Measurements from ENCODE around the gene ERC2. TPM values are rescaled to one million over a fixed set of nuclear protein-coding genes. Genes with fewer than 3 reads are reported as not detected.

Gene ERC2
- polyA plus RNA-seq, 3 donors from 2014 or later = not detected

DNA sequence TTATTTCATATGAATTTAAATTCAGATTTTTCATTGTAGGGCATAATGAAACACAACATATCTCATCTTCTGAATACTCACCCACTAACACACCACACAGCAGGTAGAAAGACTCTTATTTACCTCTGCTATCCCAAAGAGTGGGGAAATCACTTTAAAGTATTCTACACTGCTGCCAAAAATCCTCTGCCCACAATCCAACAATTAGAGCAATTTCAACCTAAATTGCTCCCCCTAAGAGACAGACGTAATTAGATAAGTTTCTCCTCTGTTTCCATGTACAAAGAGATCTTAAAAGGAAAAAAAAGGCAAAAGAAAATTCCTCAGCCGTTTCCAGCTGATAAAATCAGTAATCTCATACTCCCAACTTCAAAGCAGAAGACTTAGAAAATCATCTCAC lies 331.8 kb downstream of the ERC2 start:
- H3K36me3 Mint-ChIP-seq = no peaks in the 10 kb centered on the region
- peaks cover 0 to 2% (median 0%) of the 10 kb centered on the region in 3 donors for H3K27me3 Mint-ChIP-seq (ENCODE audit: low read depth in 3 of 3)
- H3K4me3 Mint-ChIP-seq = no peak overlapping the region
- H3K9me3 Mint-ChIP-seq = peaks cover 0 to 2% (median 0%) of the 10 kb centered on the region in 6 donors
- no peak for DNase-seq
- no peaks in the 10 kb centered on the region for H3K4me1 Mint-ChIP-seq
- no peak overlapping the region for H3K27ac Mint-ChIP-seq

DNA sequence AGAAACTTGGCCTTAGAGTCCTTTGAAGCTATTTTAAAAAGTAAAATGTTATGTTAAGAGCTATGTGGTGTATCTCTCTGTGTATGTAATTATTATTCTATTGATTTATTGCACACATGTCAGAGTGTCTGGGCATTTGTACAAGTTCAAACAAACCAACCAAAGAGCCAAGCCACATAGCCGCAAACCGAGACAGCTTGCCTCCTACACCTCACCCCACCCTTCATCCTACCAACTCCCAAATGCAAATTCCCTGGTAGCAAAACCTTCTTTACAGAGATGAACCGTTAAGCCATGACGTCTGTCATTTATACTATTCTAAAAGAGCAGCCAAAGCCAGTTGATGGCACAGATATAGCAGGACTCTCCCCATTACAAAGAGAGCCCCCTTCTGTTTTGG lies 332.3 kb downstream of the ERC2 start:
- Mint-ChIP-seq H3K9me3 (peaks cover 0 to 2% (median 0%) of the 10 kb centered on the region in 6 donors), H3K4me1 (no peaks in the 10 kb centered on the region), H3K27me3 (ENCODE audit: low read depth in 3 of 3) (peaks cover 0 to 2% (median 0%) of the 10 kb centered on the region in 3 donors), H3K27ac (no peak overlapping the region), H3K4me3 (no peak overlapping the region), H3K36me3 (no peaks in the 10 kb centered on the region)
- no peak for DNase-seq

DNA sequence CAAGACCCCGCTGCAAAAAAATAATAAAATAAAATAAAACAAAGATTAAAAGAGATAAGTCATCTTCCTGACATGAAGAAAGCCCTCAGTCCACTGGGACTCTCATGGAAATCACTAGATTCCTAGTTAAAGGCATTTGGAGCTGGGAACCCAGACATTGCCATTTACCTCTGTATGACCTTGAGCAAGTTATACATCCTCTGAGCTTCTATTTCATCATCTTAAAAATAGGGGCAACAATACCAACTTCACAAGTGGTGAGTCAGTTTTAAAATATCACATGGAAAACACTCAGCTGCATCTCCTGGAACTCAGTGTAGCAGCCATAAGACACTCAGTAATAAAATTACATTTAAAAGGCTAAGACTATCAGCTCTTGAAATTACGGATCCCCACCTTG lies 334.8 kb downstream of the ERC2 start:
- Mint-ChIP-seq H3K9me3 (peaks cover 0 to 4% (median 0%) of the 10 kb centered on the region in 6 donors), H3K4me1 (no peaks in the 10 kb centered on the region), H3K4me3 (no peak overlapping the region), H3K27me3 (ENCODE audit: low read depth in 3 of 3) (peaks cover 0 to 2% (median 0%) of the 10 kb centered on the region in 3 donors), H3K36me3 (no peaks in the 10 kb centered on the region), H3K27ac (no peak overlapping the region)
- DNase-seq = no peak

DNA sequence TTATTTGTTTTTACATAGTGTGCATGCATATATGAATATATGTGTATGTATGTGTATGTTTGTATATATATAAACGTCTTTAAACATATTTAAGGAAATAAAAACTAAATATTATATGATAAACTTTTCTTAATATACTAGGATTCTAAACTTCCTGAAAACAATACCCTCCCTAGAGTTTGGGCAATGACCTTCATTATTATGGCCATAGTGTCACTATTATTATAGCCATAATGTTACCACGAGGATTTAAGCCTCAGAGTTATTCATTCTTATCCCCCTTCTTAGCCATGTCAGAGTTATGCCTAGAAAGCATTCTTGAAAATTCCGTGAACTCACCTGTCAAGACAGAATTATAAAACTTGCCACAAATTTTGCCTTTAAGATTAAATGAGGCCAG lies 335.5 kb downstream of the ERC2 start:
- H3K4me3 Mint-ChIP-seq = no peak overlapping the region
- no peak overlapping the region for H3K27ac Mint-ChIP-seq
- H3K4me1 Mint-ChIP-seq = no peaks in the 10 kb centered on the region
- H3K9me3 Mint-ChIP-seq = peaks cover 0 to 4% (median 0%) of the 10 kb centered on the region in 6 donors
- no peak for DNase-seq
- no peaks in the 10 kb centered on the region for H3K36me3 Mint-ChIP-seq
- H3K27me3 Mint-ChIP-seq (ENCODE audit: low read depth in 3 of 3) = peaks cover 0 to 2% (median 0%) of the 10 kb centered on the region in 3 donors

DNA sequence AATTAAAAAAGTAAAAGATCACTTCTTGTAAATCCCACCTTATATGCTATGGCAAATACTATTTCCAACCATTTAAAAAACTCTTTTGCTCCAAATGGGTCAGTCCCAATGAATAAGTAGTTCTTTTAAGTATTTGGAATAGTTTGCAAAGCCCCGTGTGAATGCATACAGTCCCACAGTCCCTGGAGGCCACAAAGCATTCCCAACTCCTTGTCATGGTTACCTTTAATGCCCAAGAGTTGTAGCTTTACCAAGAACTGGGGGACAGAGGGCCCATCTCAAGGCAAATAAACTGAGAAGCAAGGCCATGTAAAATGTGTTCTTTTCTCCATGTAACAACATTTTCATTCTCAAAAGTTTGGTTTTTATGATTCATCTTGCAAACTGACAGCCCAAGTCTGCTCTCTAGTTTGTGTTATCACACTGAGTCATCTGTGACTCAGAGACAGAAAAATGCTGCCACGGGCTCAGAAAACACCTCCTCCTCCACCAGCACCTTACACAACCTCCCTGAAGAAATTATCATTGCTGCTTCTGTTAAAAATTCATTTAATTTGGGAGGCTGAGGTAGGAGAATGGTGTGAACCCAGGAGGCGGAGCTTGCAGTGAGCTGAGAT lies 336.2 kb downstream of the ERC2 start:
- no peaks in the 10 kb centered on the region for H3K4me1 Mint-ChIP-seq
- H3K36me3 Mint-ChIP-seq = no peaks in the 10 kb centered on the region
- H3K27me3 Mint-ChIP-seq (ENCODE audit: low read depth in 3 of 3) = peaks cover 0 to 2% (median 0%) of the 10 kb centered on the region in 3 donors
- no peak overlapping the region for H3K4me3 Mint-ChIP-seq
- H3K27ac Mint-ChIP-seq = no peak overlapping the region
- no peak for DNase-seq
- H3K9me3 Mint-ChIP-seq = peaks cover 0 to 4% (median 0%) of the 10 kb centered on the region in 6 donors

DNA sequence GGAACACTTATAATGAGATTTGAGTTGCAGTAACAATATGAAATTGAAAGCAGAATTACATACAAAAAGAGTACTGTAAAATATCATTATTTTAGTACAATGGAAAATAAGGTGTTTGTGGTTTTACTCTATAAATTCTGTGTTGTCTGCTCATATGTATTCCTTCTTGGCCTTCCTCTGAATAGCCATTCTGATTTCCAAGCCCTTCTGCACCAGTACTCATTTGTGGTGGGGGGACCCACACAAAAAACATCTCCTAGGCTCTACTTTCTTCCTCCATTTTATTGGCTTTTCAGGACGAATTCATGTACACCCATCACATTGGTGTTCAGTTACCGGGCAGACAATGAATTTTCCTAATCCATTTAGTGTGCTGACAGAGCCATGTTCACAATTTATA lies 338.2 kb downstream of the ERC2 start:
- Mint-ChIP-seq H3K4me1 (no peaks in the 10 kb centered on the region), H3K9me3 (peaks cover 0 to 4% (median 0%) of the 10 kb centered on the region in 6 donors), H3K4me3 (no peak overlapping the region), H3K27me3 (ENCODE audit: low read depth in 3 of 3) (peaks cover 0 to 3% (median 0%) of the 10 kb centered on the region in 3 donors), H3K27ac (no peak overlapping the region), H3K36me3 (no peaks in the 10 kb centered on the region)
- no peak for DNase-seq

DNA sequence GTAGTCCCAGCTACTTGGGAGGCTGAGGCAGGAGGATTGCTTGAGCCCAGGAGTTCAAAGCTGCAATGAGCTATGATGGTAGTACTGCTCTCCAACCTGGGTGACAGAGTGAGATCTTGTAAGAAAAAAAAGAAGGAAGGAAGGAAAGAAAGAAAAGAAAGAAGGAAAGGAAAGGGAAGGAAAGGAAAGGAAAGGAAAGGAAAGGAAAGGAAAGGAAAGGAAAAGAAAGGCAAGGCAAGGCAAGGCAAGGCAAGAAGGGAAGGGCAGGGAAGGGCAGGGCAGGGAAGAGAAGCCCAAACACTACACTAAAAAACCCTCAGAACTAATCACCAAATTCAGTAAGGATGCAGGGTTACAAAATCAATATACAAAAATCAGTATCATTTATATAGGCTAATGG lies 341.6 kb downstream of the ERC2 start:
- no peak overlapping the region for H3K4me3 Mint-ChIP-seq
- peaks cover 0 to 5% (median under 1%) of the 10 kb centered on the region in 6 donors for H3K9me3 Mint-ChIP-seq
- DNase-seq = no peak
- H3K36me3 Mint-ChIP-seq = no peaks in the 10 kb centered on the region
- no peak overlapping the region for H3K27ac Mint-ChIP-seq
- peaks cover 0 to 3% (median 0%) of the 10 kb centered on the region in 3 donors for H3K27me3 Mint-ChIP-seq (ENCODE audit: low read depth in 3 of 3)
- H3K4me1 Mint-ChIP-seq = no peaks in the 10 kb centered on the region

DNA sequence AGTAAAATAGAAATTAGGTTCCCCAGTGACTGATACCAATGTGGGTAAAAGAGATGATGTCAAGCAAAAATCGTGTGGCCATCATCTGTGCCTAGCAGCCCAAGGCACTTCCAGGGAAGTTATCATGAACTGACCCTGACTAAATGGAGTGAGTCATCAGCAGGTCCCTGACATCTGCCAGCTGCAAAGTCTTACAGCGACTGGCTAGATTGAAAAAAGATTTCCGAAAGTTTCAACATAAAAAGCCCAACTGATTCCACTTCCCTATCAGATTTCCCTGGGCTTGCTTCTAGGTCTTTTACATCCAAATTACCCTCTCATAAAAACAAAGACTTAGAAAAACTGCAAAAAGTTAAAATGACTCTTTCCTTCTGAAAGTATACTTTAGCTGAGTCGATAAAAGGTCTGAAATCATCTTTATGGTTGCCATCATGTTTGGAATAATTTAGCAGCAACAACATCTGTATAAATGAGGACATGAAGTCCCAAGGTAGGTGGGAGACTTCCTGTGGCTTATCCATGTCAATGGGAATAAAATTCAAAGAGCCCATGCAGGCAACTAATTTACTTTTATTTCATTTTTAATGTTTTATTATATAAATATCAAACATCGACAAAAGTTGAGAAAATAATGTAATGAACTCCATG lies 342.8 kb downstream of the ERC2 start:
- H3K36me3 Mint-ChIP-seq = no peaks in the 10 kb centered on the region
- peaks cover 0 to 3% (median 0%) of the 10 kb centered on the region in 3 donors for H3K27me3 Mint-ChIP-seq (ENCODE audit: low read depth in 3 of 3)
- peaks cover 0 to 5% (median under 1%) of the 10 kb centered on the region in 6 donors for H3K9me3 Mint-ChIP-seq
- no peak overlapping the region for H3K4me3 Mint-ChIP-seq
- H3K4me1 Mint-ChIP-seq = no peaks in the 10 kb centered on the region
- H3K27ac Mint-ChIP-seq = no peak overlapping the region
- no peak for DNase-seq

DNA sequence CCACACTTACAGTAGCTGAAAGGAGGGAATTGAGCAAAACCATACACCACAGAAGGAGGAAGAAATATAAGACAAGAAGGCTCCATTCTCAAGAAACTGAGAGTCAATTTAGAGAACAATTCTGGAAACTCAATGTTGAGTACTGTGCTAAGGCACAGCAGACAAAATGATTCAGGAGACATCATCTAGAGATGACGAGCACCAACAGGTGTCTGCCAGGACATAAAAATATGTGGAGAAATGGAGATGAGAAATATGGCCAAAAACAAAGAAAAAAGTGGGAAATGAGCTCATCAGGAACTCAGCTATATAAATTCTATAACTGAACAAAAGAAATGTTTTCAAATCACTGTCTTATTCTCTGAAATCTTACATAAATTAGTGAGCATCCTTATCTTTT lies 343.7 kb downstream of the ERC2 start:
- no peaks in the 10 kb centered on the region for H3K4me1 Mint-ChIP-seq
- H3K9me3 Mint-ChIP-seq = peaks cover 0 to 5% (median 0%) of the 10 kb centered on the region in 6 donors
- peaks cover 0 to 3% (median 0%) of the 10 kb centered on the region in 3 donors for H3K27me3 Mint-ChIP-seq (ENCODE audit: low read depth in 3 of 3)
- H3K4me3 Mint-ChIP-seq = no peak overlapping the region
- no peak overlapping the region for H3K27ac Mint-ChIP-seq
- H3K36me3 Mint-ChIP-seq = no peaks in the 10 kb centered on the region
- DNase-seq = no peak

DNA sequence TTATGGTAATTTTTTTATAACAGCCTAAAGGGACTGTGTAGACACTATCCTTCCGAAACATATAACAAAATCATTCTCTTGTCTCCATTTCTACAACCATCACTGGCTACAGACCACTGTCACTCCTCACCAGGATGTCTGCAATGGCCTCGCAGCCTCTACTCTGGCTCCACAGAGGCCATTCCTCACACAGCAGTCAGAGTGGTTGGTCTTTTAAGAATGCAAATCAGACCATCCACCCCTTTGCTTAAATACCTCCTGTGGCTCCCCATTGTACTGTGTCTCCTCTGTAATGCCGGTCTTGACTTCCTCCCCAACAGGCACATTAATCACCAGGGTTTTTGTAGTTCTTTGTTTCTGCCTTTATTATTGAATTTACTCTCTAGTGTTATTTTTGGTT lies 344.8 kb downstream of the ERC2 start:
- no peaks in the 10 kb centered on the region for H3K36me3 Mint-ChIP-seq
- no peak for DNase-seq
- peaks cover 0 to 3% (median 0%) of the 10 kb centered on the region in 3 donors for H3K27me3 Mint-ChIP-seq (ENCODE audit: low read depth in 3 of 3)
- H3K4me1 Mint-ChIP-seq = no peaks in the 10 kb centered on the region
- H3K27ac Mint-ChIP-seq = no peak overlapping the region
- peaks cover 0 to 5% (median 0%) of the 10 kb centered on the region in 6 donors for H3K9me3 Mint-ChIP-seq
- no peak overlapping the region for H3K4me3 Mint-ChIP-seq

DNA sequence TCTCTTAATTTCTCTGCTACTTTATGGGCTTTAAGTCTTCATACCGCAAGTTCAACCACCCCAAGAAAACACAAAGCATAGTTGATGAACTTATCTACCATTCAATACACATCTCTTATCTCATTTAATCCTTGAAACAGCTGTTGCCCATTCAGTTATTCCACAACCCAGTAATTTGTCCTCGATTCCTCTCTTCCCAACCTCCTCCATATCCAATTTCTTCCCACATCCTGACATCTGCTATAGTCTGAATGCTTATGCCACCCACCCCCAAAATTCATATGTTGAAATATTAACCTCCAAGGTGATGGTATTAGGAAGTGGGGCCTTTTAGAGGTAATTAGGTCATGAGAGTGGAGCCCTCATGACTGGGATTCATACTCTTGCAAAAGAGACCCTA lies 345.4 kb downstream of the ERC2 start:
- Mint-ChIP-seq H3K27me3 (ENCODE audit: low read depth in 3 of 3) (peaks cover 0 to 3% (median 0%) of the 10 kb centered on the region in 3 donors), H3K36me3 (no peaks in the 10 kb centered on the region), H3K27ac (no peak overlapping the region), H3K4me1 (no peaks in the 10 kb centered on the region), H3K9me3 (peaks cover 0 to 5% (median 0%) of the 10 kb centered on the region in 6 donors), H3K4me3 (no peak overlapping the region)
- no peak for DNase-seq

DNA sequence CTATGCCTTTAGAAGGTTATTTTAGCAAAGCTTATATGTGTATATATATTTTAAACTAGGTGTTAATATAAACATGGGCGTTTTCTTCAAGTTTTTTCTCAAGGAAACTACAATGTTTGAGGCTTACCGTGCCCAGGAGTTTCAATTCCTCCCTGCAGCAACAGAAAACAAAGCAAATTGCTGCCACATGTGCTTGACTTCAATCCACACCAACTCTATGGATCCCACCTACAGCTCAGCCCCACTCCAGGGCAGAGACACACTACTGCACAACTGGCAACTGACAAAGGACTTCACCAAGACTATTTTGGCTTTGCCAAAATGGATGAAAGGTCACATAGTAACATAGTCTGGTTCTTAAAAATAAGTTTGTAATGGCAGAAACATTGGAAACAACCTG lies 346.6 kb downstream of the ERC2 start:
- Mint-ChIP-seq H3K9me3 (peaks cover 0 to 5% (median under 1%) of the 10 kb centered on the region in 6 donors), H3K27ac (no peak overlapping the region), H3K27me3 (ENCODE audit: low read depth in 3 of 3) (peaks cover 0 to 2% (median 0%) of the 10 kb centered on the region in 3 donors), H3K4me1 (no peaks in the 10 kb centered on the region), H3K36me3 (no peaks in the 10 kb centered on the region), H3K4me3 (no peak overlapping the region)
- no peak for DNase-seq

DNA sequence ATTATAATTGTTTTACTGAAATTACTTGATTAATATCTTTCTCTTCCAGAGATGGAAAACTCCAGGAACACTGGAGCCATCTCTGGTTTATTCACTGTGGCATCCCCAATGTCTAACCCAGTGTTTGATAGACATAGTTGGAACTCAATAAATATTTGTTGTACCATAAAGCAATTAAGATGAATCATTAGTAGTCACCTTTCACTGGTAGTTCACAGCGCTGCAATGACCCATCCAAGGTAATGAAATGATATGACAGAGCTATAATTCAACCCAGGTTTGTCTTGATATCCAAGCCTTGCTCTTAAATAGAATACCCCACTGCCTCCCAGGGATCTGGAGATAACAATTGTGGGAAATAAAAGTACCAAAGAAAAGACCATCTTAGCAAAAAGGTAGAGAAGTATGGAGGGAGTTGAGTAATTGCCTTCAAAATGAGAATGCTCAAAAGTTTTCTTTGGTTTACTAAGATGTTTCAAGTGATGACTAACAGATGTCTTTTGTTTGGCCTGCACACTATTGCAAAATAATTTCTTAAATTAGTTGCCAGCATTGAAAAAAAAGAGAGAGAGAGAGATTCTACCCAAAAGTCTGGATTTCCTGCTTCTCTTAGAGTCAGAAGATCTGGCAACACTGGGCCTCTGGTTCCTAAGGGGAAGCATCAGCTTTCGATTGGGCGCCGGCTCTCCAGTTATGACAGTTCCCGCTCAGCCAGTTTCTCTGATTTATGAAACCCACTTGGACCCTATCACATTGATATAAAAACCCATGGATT lies 348.5 kb downstream of the ERC2 start:
- Mint-ChIP-seq H3K36me3 (no peaks in the 10 kb centered on the region), H3K27me3 (ENCODE audit: low read depth in 3 of 3) (no peaks in the 10 kb centered on the region)

DNA sequence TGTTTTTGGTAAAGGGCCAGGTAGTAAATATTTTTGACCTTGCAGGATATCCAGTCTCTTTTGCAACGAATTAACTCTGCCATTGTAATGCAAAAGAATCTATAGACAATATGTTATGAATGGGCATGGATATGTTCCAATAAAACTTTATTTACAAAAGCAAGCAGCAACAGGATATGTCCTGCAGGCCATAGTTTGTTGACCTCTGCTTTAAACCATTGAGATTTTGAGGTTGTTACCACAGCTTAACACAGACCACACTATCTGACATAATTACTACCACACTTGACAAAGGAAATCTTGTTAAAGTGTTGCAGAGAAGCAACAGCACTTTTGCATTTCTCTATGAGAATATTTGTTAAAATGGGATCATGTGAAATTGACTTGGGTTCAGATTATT lies 349.3 kb downstream of the ERC2 start:
- no peak for DNase-seq
- no peaks in the 10 kb centered on the region for H3K27me3 Mint-ChIP-seq (ENCODE audit: low read depth in 3 of 3)
- no peaks in the 10 kb centered on the region for H3K4me1 Mint-ChIP-seq
- H3K27ac Mint-ChIP-seq = no peak overlapping the region
- H3K36me3 Mint-ChIP-seq = no peaks in the 10 kb centered on the region
- no peak overlapping the region for H3K4me3 Mint-ChIP-seq
- peaks cover 2 to 19% (median 9%) of the 10 kb centered on the region in 6 donors for H3K9me3 Mint-ChIP-seq

More for the DNA sequence above, 348.5 kb downstream of the ERC2 start:
- no peak overlapping the region for H3K27ac Mint-ChIP-seq
- peaks cover 2 to 14% (median 4%) of the 10 kb centered on the region in 6 donors for H3K9me3 Mint-ChIP-seq
- DNase-seq = no peak
- H3K4me1 Mint-ChIP-seq = no peaks in the 10 kb centered on the region
- no peak overlapping the region for H3K4me3 Mint-ChIP-seq
